SK-N-SH treated with all-trans-retinoic acid at 6 μM for 48 hours (cell line): ENCODE results near the gene LOXL3.
"Not testable (repeated sequence)": the region's sequence is repeated elsewhere in the genome, so short reads cannot be mapped to it uniquely, and the experiment has no call there.

Experiments
- ATAC-seq: fragments of 200-7000 bp; cut with Tn5 transposase; 3 replicates; pipeline ENCODE4 v1.9.1; 2020; ENCODE audit warnings: mild to moderate bottlenecking, moderate library complexity
- CSDC2 ChIP-seq: fragments of 250-450 bp; sonication (Bioruptor Pico); IDR thresholded peaks from 2 replicates; pipeline ENCODE4 v1.5.0; 2020; ENCODE audit warnings: mild to moderate bottlenecking, moderate library complexity
- GLIS3 ChIP-seq: fragments of 250-450 bp; sonication (Bioruptor Pico); IDR thresholded peaks from 2 replicates; pipeline ENCODE4 v1.5.0; 2020; ENCODE audit warnings: mild to moderate bottlenecking, moderate library complexity
- ISL1 ChIP-seq: fragments of 250-450 bp; sonication (Bioruptor Pico); IDR thresholded peaks from 2 replicates; pipeline ENCODE4 v2.1.2; 2022; ENCODE audit warnings: mild to moderate bottlenecking, moderate library complexity
- RARB ChIP-seq: fragments of 250-450 bp; sonication (Bioruptor Pico); IDR thresholded peaks from 2 replicates; pipeline ENCODE4 v1.8.0; 2021; ENCODE audit warnings: mild to moderate bottlenecking, moderate library complexity
- ZC3H10 ChIP-seq: fragments of 250-450 bp; sonication (Bioruptor Pico); IDR thresholded peaks from 2 replicates; pipeline ENCODE4 v1.5.1; 2021; ENCODE audit warnings: mild to moderate bottlenecking, moderate library complexity
- ZFP3 ChIP-seq: fragments of 250-450 bp; sonication (Bioruptor Pico); IDR thresholded peaks from 2 replicates; pipeline ENCODE4 v1.5.0; 2020; ENCODE audit warnings: mild to moderate bottlenecking, moderate library complexity
- ZFP30 ChIP-seq: fragments of 450-650 bp; formaldehyde crosslinking; IDR thresholded peaks from 2 replicates; pipeline ENCODE4 v1.5.0; 2022; ENCODE audit warnings: mild to moderate bottlenecking, moderate library complexity
- ZNF70 ChIP-seq: fragments of 450-650 bp; formaldehyde crosslinking; IDR thresholded peaks from 2 replicates; pipeline ENCODE4 v1.5.0; 2020; ENCODE audit warnings: mild to moderate bottlenecking, moderate library complexity
- TF ChIP-seq, protein P1 (sequence below): fragments of 250-450 bp; sonication (Bioruptor Pico); IDR thresholded peaks from 2 replicates; pipeline ENCODE4 v1.5.0; 2020; ENCODE audit warnings: mild to moderate bottlenecking, moderate library complexity

The LOXL3 gene

GRCh38 chr2:74486141-74486540 lies 67.6 kb downstream of the LOXL3 start (continued):
- TF ChIP-seq ISL1 (CRISPR knock-in tag) (no peak), ZFP30 (CRISPR knock-in tag) (no peak), RARB (CRISPR knock-in tag) (no peak), GLIS3 (CRISPR knock-in tag) (no peak), ZFP3 (no peak), CSDC2 (CRISPR knock-in tag) (no peak)

GRCh38 chr2:74483675-74484164 lies 70.0 kb downstream of the LOXL3 start:
- not testable (repeated sequence) for ATAC-seq

DNA sequence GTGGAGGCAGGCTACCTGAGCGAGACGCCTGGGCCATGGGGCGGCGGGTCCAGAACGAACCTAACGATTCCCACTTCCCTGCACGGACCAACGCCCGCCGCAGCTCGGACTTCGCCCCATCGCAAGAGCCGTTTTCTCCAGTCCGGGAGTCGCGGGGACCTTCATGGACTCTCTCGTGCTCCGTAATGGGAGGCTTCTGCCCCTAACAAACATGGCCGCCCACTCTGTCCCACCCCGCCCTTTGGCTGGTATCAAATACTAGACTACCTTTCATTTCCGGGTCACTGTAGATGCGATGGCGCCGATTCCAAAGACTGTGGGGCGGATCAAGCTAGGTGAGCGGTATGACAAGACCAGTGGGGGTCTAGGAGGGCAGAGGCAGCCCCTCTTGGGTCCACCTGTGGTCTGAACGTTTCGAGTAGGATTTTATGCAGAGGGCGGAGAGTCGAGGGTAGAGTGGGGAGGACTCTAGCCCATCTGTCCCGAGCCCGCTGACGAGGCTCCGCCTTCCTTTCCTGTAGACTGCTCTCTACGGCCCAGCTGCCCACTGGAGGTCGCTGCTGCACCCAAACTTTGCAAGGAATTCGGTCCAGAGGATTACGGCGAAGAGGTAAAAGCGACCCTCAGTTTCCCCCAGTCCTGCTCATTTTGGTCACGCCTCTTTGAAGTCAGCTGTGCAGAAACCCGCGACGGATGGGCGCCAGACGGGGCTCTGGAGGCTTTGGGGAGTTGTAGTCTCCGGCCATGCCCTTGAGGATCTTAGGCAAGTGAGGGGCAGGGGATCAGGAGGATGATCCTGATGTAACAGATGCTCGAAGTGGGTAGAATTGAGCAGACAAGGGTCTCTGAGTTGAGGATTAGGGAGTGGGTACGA lies 70.7 kb downstream of the LOXL3 start, which contains the start of the genes CCDC142 and TTC31:
CCDC142 (minus strand) TSS at position 198 of the 874 bp plus-strand sequence; CDS start at position 37, 161 bp downstream.
TTC31 (plus strand) TSS at position 281 of the 874 bp plus-strand sequence; CDS start at position 296, 15 bp downstream.
- peak; percentile 93 for ATAC-seq
- TF ChIP-seq ZNF70 (CRISPR knock-in tag) (peak; percentile 83; the same call in 1 of the 2 replicates), ZC3H10 (CRISPR knock-in tag) (no peak), RARB (CRISPR knock-in tag) (no peak), ZFP3 (0 out of 2 replicates have a peak, but pooled peaks have one; percentile 9)
- TF ChIP-seq, protein P1, sequence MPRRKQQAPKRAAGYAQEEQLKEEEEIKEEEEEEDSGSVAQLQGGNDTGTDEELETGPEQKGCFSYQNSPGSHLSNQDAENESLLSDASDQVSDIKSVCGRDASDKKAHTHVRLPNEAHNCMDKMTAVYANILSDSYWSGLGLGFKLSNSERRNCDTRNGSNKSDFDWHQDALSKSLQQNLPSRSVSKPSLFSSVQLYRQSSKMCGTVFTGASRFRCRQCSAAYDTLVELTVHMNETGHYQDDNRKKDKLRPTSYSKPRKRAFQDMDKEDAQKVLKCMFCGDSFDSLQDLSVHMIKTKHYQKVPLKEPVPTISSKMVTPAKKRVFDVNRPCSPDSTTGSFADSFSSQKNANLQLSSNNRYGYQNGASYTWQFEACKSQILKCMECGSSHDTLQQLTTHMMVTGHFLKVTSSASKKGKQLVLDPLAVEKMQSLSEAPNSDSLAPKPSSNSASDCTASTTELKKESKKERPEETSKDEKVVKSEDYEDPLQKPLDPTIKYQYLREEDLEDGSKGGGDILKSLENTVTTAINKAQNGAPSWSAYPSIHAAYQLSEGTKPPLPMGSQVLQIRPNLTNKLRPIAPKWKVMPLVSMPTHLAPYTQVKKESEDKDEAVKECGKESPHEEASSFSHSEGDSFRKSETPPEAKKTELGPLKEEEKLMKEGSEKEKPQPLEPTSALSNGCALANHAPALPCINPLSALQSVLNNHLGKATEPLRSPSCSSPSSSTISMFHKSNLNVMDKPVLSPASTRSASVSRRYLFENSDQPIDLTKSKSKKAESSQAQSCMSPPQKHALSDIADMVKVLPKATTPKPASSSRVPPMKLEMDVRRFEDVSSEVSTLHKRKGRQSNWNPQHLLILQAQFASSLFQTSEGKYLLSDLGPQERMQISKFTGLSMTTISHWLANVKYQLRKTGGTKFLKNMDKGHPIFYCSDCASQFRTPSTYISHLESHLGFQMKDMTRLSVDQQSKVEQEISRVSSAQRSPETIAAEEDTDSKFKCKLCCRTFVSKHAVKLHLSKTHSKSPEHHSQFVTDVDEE (CRISPR knock-in tag) = 0 out of 2 replicates have a peak, but pooled peaks have one; percentile 29
- TF ChIP-seq, all 23 proteins: peak for 3
